Measurements from ENCODE around the gene PRX.

GRCh38 chr19:40441719-40442253 is 28.6 kb upstream of the PRX start:
- TF ChIP-seq CTCF (conservative IDR thresholded peaks at IDR 0.05) (no peak), EZH2 (IDR thresholded peaks at IDR 0.05; ENCODE audit: low read depth) (no peak)
